Measurements from ENCODE around the gene ATP10B.

Gene ATP10B

GRCh38 chr5:160640406-160640805, 211.6 kb downstream of the ATP10B start:
- in situ Hi-C loops (cut with HindIII; ENCODE audit: low sequenced_read_pairs): no loop called here

- in situ Hi-C loops (cut with HindIII; ENCODE audit: low sequenced_read_pairs): no loop called here
These were observed 213.8 kb downstream of the ATP10B start for GRCh38 chr5:160638161-160638742.

- in situ Hi-C loops (cut with HindIII; ENCODE audit: low sequenced_read_pairs): no loop called here
These were observed 214.5 kb downstream of the ATP10B start for GRCh38 chr5:160637357-160638090.

GRCh38 chr5:160635663-160636062, 216.3 kb downstream of the ATP10B start:
- in situ Hi-C loops (cut with HindIII; ENCODE audit: low sequenced_read_pairs): no loop called here

- in situ Hi-C loops (cut with HindIII; ENCODE audit: low sequenced_read_pairs): no loop called here
These were observed 217.0 kb downstream of the ATP10B start for GRCh38 chr5:160635046-160635445.

- in situ Hi-C loops (cut with HindIII; ENCODE audit: low sequenced_read_pairs): no loop called here
These were observed 223.0 kb downstream of the ATP10B start for GRCh38 chr5:160629003-160629402.

- in situ Hi-C loops (cut with HindIII; ENCODE audit: low sequenced_read_pairs): no loop called here
These were observed 223.4 kb downstream of the ATP10B start for GRCh38 chr5:160628619-160628968.

- in situ Hi-C loops (cut with HindIII; ENCODE audit: low sequenced_read_pairs): no loop called here
These were observed 223.9 kb downstream of the ATP10B start for GRCh38 chr5:160627921-160628618.

- in situ Hi-C loops (cut with HindIII; ENCODE audit: low sequenced_read_pairs): no loop called here
These were observed 225.7 kb downstream of the ATP10B start for GRCh38 chr5:160626322-160626721.

- in situ Hi-C loops (cut with HindIII; ENCODE audit: low sequenced_read_pairs): no loop called here
These were observed 230.5 kb downstream of the ATP10B start for GRCh38 chr5:160621526-160621925.

GRCh38 chr5:160620401-160620800, 231.6 kb downstream of the ATP10B start:
- in situ Hi-C loops (cut with HindIII; ENCODE audit: low sequenced_read_pairs): no loop called here

- in situ Hi-C loops (cut with HindIII; ENCODE audit: low sequenced_read_pairs): no loop called here
These were observed 232.6 kb downstream of the ATP10B start for GRCh38 chr5:160619381-160619780.

- in situ Hi-C loops (cut with HindIII; ENCODE audit: low sequenced_read_pairs): no loop called here
These were observed 233.7 kb downstream of the ATP10B start for GRCh38 chr5:160618286-160618685.

- in situ Hi-C loops (cut with HindIII; ENCODE audit: low sequenced_read_pairs): no loop called here
These were observed 235.1 kb downstream of the ATP10B start for GRCh38 chr5:160616712-160617497.

GRCh38 chr5:160614136-160614535, 237.9 kb downstream of the ATP10B start:
- in situ Hi-C loops (cut with HindIII; ENCODE audit: low sequenced_read_pairs): no loop called here

- in situ Hi-C loops (cut with HindIII; ENCODE audit: low sequenced_read_pairs): no loop called here
These were observed 246.7 kb downstream of the ATP10B start for GRCh38 chr5:160605266-160605665.

- in situ Hi-C loops (cut with HindIII; ENCODE audit: low sequenced_read_pairs): no loop called here
These were observed 247.5 kb downstream of the ATP10B start for GRCh38 chr5:160604484-160604883.

GRCh38 chr5:160602744-160603143, 249.3 kb downstream of the ATP10B start:
- in situ Hi-C loops (cut with HindIII; ENCODE audit: low sequenced_read_pairs): no loop called here

- in situ Hi-C loops (cut with HindIII; ENCODE audit: low sequenced_read_pairs): no loop called here
These were observed 251.0 kb downstream of the ATP10B start for GRCh38 chr5:160601046-160601445.

- in situ Hi-C loops (cut with HindIII; ENCODE audit: low sequenced_read_pairs): no loop called here
These were observed 278.7 kb downstream of the ATP10B start for GRCh38 chr5:160573318-160573717.

- in situ Hi-C loops (cut with HindIII; ENCODE audit: low sequenced_read_pairs): no loop called here
These were observed 284.8 kb downstream of the ATP10B start for GRCh38 chr5:160567031-160567705.
